ENCODE results near the gene SIRT5. TPM values are rescaled to one million over a fixed set of nuclear protein-coding genes. Genes with fewer than 3 reads are reported as not detected.

The SIRT5 gene
- total and polyA plus RNA-seq, 2 donors from 2014 or later, result 12.0 to 16.8 TPM

- TF ChIP-seq CTCF (IDR thresholded peaks at IDR 0.05; ENCODE audit: borderline replicate concordance, extremely low read depth, insufficient read depth), result no peak
- FAIRE-seq, result no peak
- no peak for DNase-seq
- Histone ChIP-seq H3K9me3 (ENCODE audit: control insufficient read depth in 2 of 3, insufficient read depth in 1 of 3, low read length in 3 of 3) (no peaks in the 10 kb centered on the region), H3K36me3 (ENCODE audit: control insufficient read depth in 2 of 3, insufficient read depth in 3 of 3, low read length in 3 of 3) (peaks cover 5 to 29% (median 13%) of the 10 kb centered on the region in 3 donors), H3K27ac (ENCODE audit: low read depth in 2 of 2, low read length in 2 of 2) (no peak overlapping the region), H3K4me1 (ENCODE audit: control insufficient read depth in 2 of 3, insufficient read depth in 2 of 3, low read depth in 1 of 3, low read length in 3 of 3) (no peaks in the 10 kb centered on the region), H3K9ac (ENCODE audit: low read length in 3 of 3) (no peak overlapping the region), H3K27me3 (ENCODE audit: control insufficient read depth, insufficient read depth, low read length) (no peaks in the 10 kb centered on the region), H3K4me3 (ENCODE audit: low read length in 3 of 3) (no peak overlapping the region)
- intact Hi-C loops (cut with DNase I), result no loop called here
Measured at GRCh38 chr6:13629459-13630116, 55.2 kb downstream of the SIRT5 start.

- intact Hi-C loops (cut with DNase I), result no loop called here
- Histone ChIP-seq H3K27ac (ENCODE audit: low read depth in 2 of 2, low read length in 2 of 2) (no peak overlapping the region), H3K4me3 (ENCODE audit: low read length in 3 of 3) (no peak overlapping the region), H3K36me3 (ENCODE audit: control insufficient read depth in 2 of 3, insufficient read depth in 3 of 3, low read length in 3 of 3) (peaks cover 5 to 28% (median 9%) of the 10 kb centered on the region in 3 donors), H3K27me3 (ENCODE audit: control insufficient read depth, insufficient read depth, low read length) (no peaks in the 10 kb centered on the region), H3K9ac (ENCODE audit: low read length in 3 of 3) (no peak overlapping the region), H3K4me1 (ENCODE audit: control insufficient read depth in 2 of 3, insufficient read depth in 2 of 3, low read depth in 1 of 3, low read length in 3 of 3) (no peaks in the 10 kb centered on the region), H3K9me3 (ENCODE audit: control insufficient read depth in 2 of 3, insufficient read depth in 1 of 3, low read length in 3 of 3) (no peaks in the 10 kb centered on the region)
- no peak for TF ChIP-seq CTCF (IDR thresholded peaks at IDR 0.05; ENCODE audit: borderline replicate concordance, extremely low read depth, insufficient read depth)
- no peak for FAIRE-seq
- DNase-seq, result no peak
Measured at GRCh38 chr6:13630499-13630898, 56.1 kb downstream of the SIRT5 start.

GRCh38 chr6:13633343-13633742 lies 58.9 kb downstream of the SIRT5 start:
- peaks cover 9 to 36% (median 20%) of the 10 kb centered on the region in 3 donors for H3K36me3 ChIP-seq (ENCODE audit: control insufficient read depth in 2 of 3, insufficient read depth in 3 of 3, low read length in 3 of 3)
- H3K4me3 ChIP-seq (ENCODE audit: low read length in 3 of 3), result no peak overlapping the region
- DNase-seq (no peak), FAIRE-seq (no peak)
- no peak for TF ChIP-seq CTCF (IDR thresholded peaks at IDR 0.05; ENCODE audit: borderline replicate concordance, extremely low read depth, insufficient read depth)
- no peaks in the 10 kb centered on the region for H3K4me1 ChIP-seq (ENCODE audit: control insufficient read depth in 2 of 3, insufficient read depth in 2 of 3, low read depth in 1 of 3, low read length in 3 of 3)
- intact Hi-C loops (cut with DNase I), result no loop called here
- H3K27me3 ChIP-seq (ENCODE audit: control insufficient read depth, insufficient read depth, low read length), result no peaks in the 10 kb centered on the region
- H3K9ac ChIP-seq (ENCODE audit: low read length in 3 of 3), result no peak overlapping the region
- H3K9me3 ChIP-seq (ENCODE audit: control insufficient read depth in 2 of 3, insufficient read depth in 1 of 3, low read length in 3 of 3), result no peaks in the 10 kb centered on the region
- no peak overlapping the region for H3K27ac ChIP-seq (ENCODE audit: low read depth in 2 of 2, low read length in 2 of 2)
